OCI-LY3 (cell line): ENCODE measurements around the gene ALG1L2.
"Not testable (repeated sequence)": the region's sequence is repeated elsewhere in the genome, so short reads cannot be mapped to it uniquely, and the experiment has no call there.

Experiments used
- H2AFZ ChIP-seq: fragments of 200-600, 300-600 bp; shearing (Covaris generic); 2 replicates; pipeline ENCODE4 v1.6.0; 2014; ENCODE audit warnings: antibody characterized with exemption, low read depth, low read length
- H3K27ac ChIP-seq: fragments of 200-600, 300-600 bp; sonication (generic); 2 replicates; pipeline ENCODE4 v1.5.1; 2014; ENCODE audit warnings: mild to moderate bottlenecking, low read length, moderate library complexity, mixed read lengths
- H3K27me3 ChIP-seq: fragments of 200-600, 300-600 bp; sonication (generic); 2 replicates; pipeline ENCODE4 v1.6.1; 2014; ENCODE audit warnings: low read depth, low read length, mixed read lengths
- H3K36me3 ChIP-seq: fragments of 200-600, 300-600 bp; sonication (generic); replicated peaks from 2 replicates; pipeline ENCODE3; 2014; ENCODE audit warnings: low read depth, low read length, mixed read lengths
- H3K4me1 ChIP-seq: fragments of 300-600, 200-600 bp; sonication (generic); 2 replicates; pipeline ENCODE4 v1.6.1; 2014; ENCODE audit warnings: low read length, mixed read lengths
- H3K4me2 ChIP-seq: fragments of 200-600, 300-600 bp; sonication (generic); 2 replicates; pipeline ENCODE4 v1.6.1; 2014; ENCODE audit warnings: low read length, mixed read lengths
- H3K4me3 ChIP-seq: fragments of 300-600, 200-600 bp; sonication (generic); 2 replicates; pipeline ENCODE4 v1.5.1; 2014; ENCODE audit warnings: antibody characterized with exemption, mild to moderate bottlenecking, low read length, moderate library complexity
- H3K79me2 ChIP-seq: fragments of 300-600, 200-600 bp; shearing (Covaris generic); 2 replicates; pipeline ENCODE4 v1.6.1; 2014; ENCODE audit warnings: mild to moderate bottlenecking, low read length, mixed read lengths
- H3K9ac ChIP-seq: fragments of 300-600, 200-600 bp; shearing (Covaris generic); 2 replicates; pipeline ENCODE4 v1.6.0; 2014; ENCODE audit warnings: mild to moderate bottlenecking, low read length, moderate library complexity
- H3K9me3 ChIP-seq: fragments of 200-600, 300-600 bp; shearing (Covaris generic); 2 replicates; pipeline ENCODE4 v1.6.1; 2014; ENCODE audit warnings: low read length, mixed read lengths; ENCODE audit not compliant: insufficient read depth
- H4K20me1 ChIP-seq: fragments of 200-600, 300-600 bp; sonication (generic); 2 replicates; pipeline ENCODE4 v1.6.1; 2016; ENCODE audit warnings: low read length, mixed read lengths; ENCODE audit not compliant: insufficient read depth
- EZH2phosphoT487 ChIP-seq: fragments of 200-600 bp; shearing (Covaris generic); IDR thresholded peaks from 2 replicates; pipeline ENCODE4 v1.6.1; 2018; ENCODE audit warnings: antibody characterized with exemption, mixed run types, low read depth
- TF ChIP-seq, protein P1 (sequence below): fragments of 200-600, 300-600 bp; sonication (generic); IDR thresholded peaks from 2 replicates; pipeline ENCODE4 v1.5.1; 2014; ENCODE audit warnings: antibody characterized with exemption, low read length, low read depth

The ALG1L2 gene

DNA sequence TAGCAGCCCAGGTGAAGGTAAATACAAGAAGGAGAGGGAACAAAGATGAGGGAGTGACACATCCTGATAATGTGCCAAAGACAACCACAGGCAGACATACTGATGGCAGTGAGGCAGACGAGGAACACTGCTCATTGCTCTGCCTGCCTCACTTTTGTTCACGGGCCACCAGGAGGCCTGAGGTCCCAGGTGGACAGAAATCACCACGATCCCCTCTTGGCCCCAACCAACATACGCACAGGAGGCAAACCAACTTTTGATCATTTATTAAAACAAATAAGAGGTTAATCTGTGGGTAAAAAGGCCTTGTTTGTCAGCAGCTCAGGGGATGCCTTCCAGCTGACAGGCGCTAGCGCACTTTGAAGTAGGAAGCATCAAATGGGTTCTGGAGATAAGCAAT is 4.2 kb downstream of the ALG1L2 start:
- Histone ChIP-seq H3K27me3 (no peaks in the 10 kb centered on the region), H4K20me1 (no peaks in the 10 kb centered on the region), H3K27ac (no peak overlapping the region), H3K9me3 (no peaks in the 10 kb centered on the region), H2AFZ (no peak overlapping the region), H3K79me2 (no peaks in the 10 kb centered on the region), H3K36me3 (no peaks in the 10 kb centered on the region), H3K4me2 (no peak overlapping the region), H3K9ac (no peak overlapping the region), H3K4me3 (no peak overlapping the region), H3K4me1 (no peaks in the 10 kb centered on the region)
- TF ChIP-seq EZH2phosphoT487, result no peak
- TF ChIP-seq, protein P1, sequence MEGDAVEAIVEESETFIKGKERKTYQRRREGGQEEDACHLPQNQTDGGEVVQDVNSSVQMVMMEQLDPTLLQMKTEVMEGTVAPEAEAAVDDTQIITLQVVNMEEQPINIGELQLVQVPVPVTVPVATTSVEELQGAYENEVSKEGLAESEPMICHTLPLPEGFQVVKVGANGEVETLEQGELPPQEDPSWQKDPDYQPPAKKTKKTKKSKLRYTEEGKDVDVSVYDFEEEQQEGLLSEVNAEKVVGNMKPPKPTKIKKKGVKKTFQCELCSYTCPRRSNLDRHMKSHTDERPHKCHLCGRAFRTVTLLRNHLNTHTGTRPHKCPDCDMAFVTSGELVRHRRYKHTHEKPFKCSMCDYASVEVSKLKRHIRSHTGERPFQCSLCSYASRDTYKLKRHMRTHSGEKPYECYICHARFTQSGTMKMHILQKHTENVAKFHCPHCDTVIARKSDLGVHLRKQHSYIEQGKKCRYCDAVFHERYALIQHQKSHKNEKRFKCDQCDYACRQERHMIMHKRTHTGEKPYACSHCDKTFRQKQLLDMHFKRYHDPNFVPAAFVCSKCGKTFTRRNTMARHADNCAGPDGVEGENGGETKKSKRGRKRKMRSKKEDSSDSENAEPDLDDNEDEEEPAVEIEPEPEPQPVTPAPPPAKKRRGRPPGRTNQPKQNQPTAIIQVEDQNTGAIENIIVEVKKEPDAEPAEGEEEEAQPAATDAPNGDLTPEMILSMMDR, result no peak

- H3K9me3 ChIP-seq, H3K27ac ChIP-seq: not testable (repeated sequence)
These were observed 5.0 kb downstream of the ALG1L2 start for GRCh38 chr3:130086628-130087027.

GRCh38 chr3:130088061-130088460 is 6.4 kb downstream of the ALG1L2 start:
- Histone ChIP-seq H3K27ac (no peak overlapping the region), H3K4me3 (no peak overlapping the region), H3K79me2 (no peaks in the 10 kb centered on the region), H3K27me3 (no peaks in the 10 kb centered on the region), H3K4me2 (no peak overlapping the region), H3K4me1 (peaks cover 3% of the 10 kb centered on the region), H4K20me1 (no peaks in the 10 kb centered on the region), H3K9ac (no peak overlapping the region), H3K9me3 (no peaks in the 10 kb centered on the region), H2AFZ (no peak overlapping the region), H3K36me3 (no peaks in the 10 kb centered on the region)
- no peak for TF ChIP-seq EZH2phosphoT487
- TF ChIP-seq, protein P1, result no peak

More at GRCh38 chr3:130086628-130087027, 5.0 kb downstream of the ALG1L2 start:
- not testable (repeated sequence) for H3K4me2 ChIP-seq, H3K36me3 ChIP-seq, H4K20me1 ChIP-seq, H3K4me3 ChIP-seq, H2AFZ ChIP-seq, H3K27me3 ChIP-seq, H3K4me1 ChIP-seq, H3K9ac ChIP-seq, H3K79me2 ChIP-seq

DNA sequence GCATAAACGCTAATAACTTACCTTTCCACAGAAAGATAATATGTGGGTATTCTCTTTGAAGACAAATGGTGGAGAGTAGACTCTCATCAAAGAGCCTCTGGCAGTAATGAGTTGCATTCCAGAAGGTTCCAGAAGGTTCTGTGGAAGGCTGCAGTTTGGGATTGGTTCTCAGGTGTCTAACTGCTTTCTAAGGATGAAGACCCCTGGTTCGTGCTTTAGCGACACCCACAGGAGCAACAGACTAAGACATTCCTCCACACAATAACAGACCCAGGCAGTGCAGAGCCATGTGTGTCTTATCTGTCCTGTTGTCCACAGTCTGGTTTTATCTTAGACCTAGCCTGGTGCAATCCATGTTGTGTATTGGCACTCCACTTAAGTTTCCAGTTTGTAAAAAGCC is 9.1 kb downstream of the ALG1L2 start:
- H3K4me1 ChIP-seq, result peaks cover 20% of the 10 kb centered on the region
- not testable (repeated sequence) for H4K20me1 ChIP-seq, H3K9ac ChIP-seq, H3K36me3 ChIP-seq, H2AFZ ChIP-seq, H3K4me3 ChIP-seq, H3K9me3 ChIP-seq, H3K27ac ChIP-seq, H3K27me3 ChIP-seq, H3K79me2 ChIP-seq, H3K4me2 ChIP-seq

DNA sequence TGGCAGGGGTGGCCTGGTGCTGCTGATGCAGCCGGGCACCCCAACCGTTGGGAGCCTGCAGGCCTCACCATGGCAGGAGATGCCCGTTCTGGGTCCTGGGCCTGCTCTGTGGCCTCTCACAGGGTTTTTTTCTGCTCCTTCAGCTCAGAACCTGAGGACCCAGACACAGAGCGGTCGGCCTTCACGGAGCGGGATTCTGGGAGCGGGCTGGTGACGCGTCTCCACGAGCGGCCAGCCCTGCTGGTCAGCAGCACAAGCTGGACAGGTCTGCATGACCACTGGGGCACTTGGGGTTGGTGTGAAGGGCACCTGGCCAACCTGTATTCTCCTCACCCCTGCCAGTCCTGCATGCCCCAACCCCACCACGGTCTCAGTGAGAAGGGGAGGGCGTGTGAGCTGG is 10.3 kb downstream of the ALG1L2 start:
- H3K4me3 ChIP-seq, result no peak overlapping the region
- H3K27me3 ChIP-seq, result no peaks in the 10 kb centered on the region
- no peaks in the 10 kb centered on the region for H3K36me3 ChIP-seq
- H3K4me2 ChIP-seq, result no peak overlapping the region
- H3K27ac ChIP-seq, result no peak overlapping the region
- H3K9ac ChIP-seq, result no peak overlapping the region
- H3K4me1 ChIP-seq, result peaks cover 20% of the 10 kb centered on the region
- H2AFZ ChIP-seq, result no peak overlapping the region
- H3K79me2 ChIP-seq, result no peaks in the 10 kb centered on the region
- no peaks in the 10 kb centered on the region for H3K9me3 ChIP-seq
- no peaks in the 10 kb centered on the region for H4K20me1 ChIP-seq
- no peak for TF ChIP-seq EZH2phosphoT487
- TF ChIP-seq, protein P1, result no peak
